HepG2 (cell line): ENCODE measurements around the gene IQSEC1. TPM values are rescaled to one million over a fixed set of nuclear protein-coding genes. Genes with fewer than 3 reads are reported as not detected.

Source experiments
- ATAC-seq: fragments of 200-7000 bp; cut with Tn5 transposase; 3 replicates; pipeline ENCODE4 v1.9.1; 2020; ENCODE audit warnings: mild to moderate bottlenecking, moderate library complexity
- BruUV-seq: library from RNA; stranded (reverse); fragments of 400-500 nt; replicated peaks from 2 replicates; lab custom pipeline; 2021; lab: Mats Ljungman, UMichigan
- CTCF ChIA-PET: fragments of 300-600 bp; formaldehyde crosslinking; extraction: SDS; loops from one replicate; lab custom pipeline; 2021; ENCODE audit warnings: low total read pairs, inconsistent platforms, low intra/inter-chr PET ratio; lab: Yijun Ruan, JAX
- POLR2A ChIA-PET: fragments of 350-600 bp; sonication (Branson Sonifier 250); formaldehyde crosslinking; loops from one replicate; lab custom pipeline; 2020; ENCODE audit warnings: antibody characterized with exemption, inconsistent platforms; lab: Yijun Ruan, JAX
- DNase-seq: peaks from one replicate; pipeline ENCODE4 v3.0.0-alpha.2; 2015; ENCODE audit warnings: low spot score
- FAIRE-seq: peaks from 3 replicates; lab custom pipeline; 2011; peaks lifted over from hg19 to GRCh38; lab: Jason Lieb, UNC
- H2AFZ ChIP-seq: one replicate; pipeline ENCODE4 v1.6.1; 2011; ENCODE audit warnings: low read length, inconsistent platforms
- H3K27ac ChIP-seq: fragments of 300-600 bp; 3 replicates; pipeline ENCODE4 v1.8.0; 2011; ENCODE audit warnings: mixed run types, mild to moderate bottlenecking, mixed read lengths, low read length, inconsistent platforms; ENCODE audit not compliant: insufficient read depth; ENCODE audit errors: extremely low read length
- H3K27me3 ChIP-seq, 2 experiments: fragments of 200-600 bp in 1 of 2; 2 replicates in 1 of 2; 3 replicates in 1 of 2; pipeline versions ENCODE4 v1.6.0 to v1.8.0; 2011; ENCODE audit warnings: low read length in 2 of 2, mild to moderate bottlenecking in 2 of 2, moderate library complexity in 2 of 2, inconsistent platforms in 1 of 2; ENCODE audit not compliant: insufficient read depth in 2 of 2, control insufficient read depth in 1 of 2
- H3K36me3 ChIP-seq, 2 experiments: fragments of 200-600 bp in 1 of 2; replicated peaks in 1 of 2; 2 replicates in 1 of 2; 3 replicates in 1 of 2; pipeline versions ENCODE4 v1.5.1 to v1.8.0; 2011; ENCODE audit warnings: low read length in 2 of 2, inconsistent platforms in 1 of 2; ENCODE audit not compliant: insufficient read depth in 2 of 2, control insufficient read depth in 1 of 2
- H3K4me1 ChIP-seq: 2 replicates; pipeline ENCODE4 v1.5.1; 2012; ENCODE audit warnings: low read length, inconsistent platforms; ENCODE audit not compliant: insufficient read depth
- H3K4me2 ChIP-seq: 2 replicates; pipeline ENCODE4 v1.6.0; 2011; ENCODE audit warnings: low read depth, low read length, inconsistent platforms
- H3K4me3 ChIP-seq, 3 experiments: fragments of 200-600 bp in 1 of 3; sonication (generic), shearing (Covaris generic) in 1 of 3; replicated peaks in 1 of 3; 2 replicates each; pipeline ENCODE4 v1.5.1; 2011 to 2016; ENCODE audit warnings: low read length in 3 of 3, inconsistent platforms in 2 of 3, low read depth in 2 of 3, mild to moderate bottlenecking in 2 of 3, control low read depth in 1 of 3, mixed read lengths in 1 of 3; ENCODE audit not compliant: insufficient read depth in 1 of 3
- H3K79me2 ChIP-seq: one replicate; pipeline ENCODE4 v1.6.1; 2011; ENCODE audit warnings: low read length, inconsistent platforms; ENCODE audit not compliant: insufficient read depth
- H3K9ac ChIP-seq: 2 replicates; pipeline ENCODE4 v1.6.0; 2011; ENCODE audit warnings: mild to moderate bottlenecking, low read depth, low read length, inconsistent platforms; ENCODE audit not compliant: insufficient read depth
- H3K9me3 ChIP-seq: 2 replicates; pipeline ENCODE4 v1.5.1; 2012; ENCODE audit warnings: mild to moderate bottlenecking, low read length
- H4K20me1 ChIP-seq: 2 replicates; pipeline ENCODE4 v1.6.0; 2011; ENCODE audit warnings: inconsistent platforms, mild to moderate bottlenecking, low read length, moderate library complexity; ENCODE audit not compliant: insufficient read depth
- AGO2 ChIP-seq: fragments of 200-400 bp; formaldehyde crosslinking; optimal IDR thresholded peaks from 2 replicates; pipeline ENCODE3; 2017; ENCODE audit warnings: mild to moderate bottlenecking, low read depth, low read length, moderate library complexity
- BHLHE40 ChIP-seq: IDR thresholded peaks from 2 replicates; pipeline ENCODE4 v1.6.1; 2011; ENCODE audit warnings: low read length, improper control_type of control experiment
- DNMT3B ChIP-seq: conservative IDR thresholded peaks from 2 replicates; pipeline ENCODE4 v1.6.1; 2016; ENCODE audit warnings: missing biosample characterization, control low read depth
- ZBTB20 ChIP-seq: sonication (generic); formaldehyde crosslinking; IDR thresholded peaks from 2 replicates; pipeline ENCODE4 v1.8.1; 2023; ENCODE audit warnings: missing genetic modification reagents, low read depth, mild to moderate bottlenecking, borderline replicate concordance
- WGBS: methylation state at CpG from one replicate; pipeline ENCODE4 v1.1.6; 2017; ENCODE audit warnings: low lambda C conversion rate; 5-methylcytosine and 5-hydroxymethylcytosine counted together
- in situ Hi-C: cut with HindIII; loops from 2 replicates; pipeline ENCODE4 v1.10.0; 2017; ENCODE audit warnings: low pct_unique_long_range_greater_than_20kb; ENCODE audit not compliant: extremely low pct_ligation_motif_present
- intact Hi-C: fragments of 100-400 bp; cut with micrococcal nuclease; formaldehyde crosslinking; loops from one replicate; pipeline ENCODE4 v1.10.0; 2022; ENCODE audit not compliant: unreplicated experiment
- polyA plus RNA-seq, 8 experiments: library from polyadenylated mRNA; depleted of rRNA in 3 of 8; stranded (reverse) in 7 of 8; unstranded in 1 of 8; fragments of >200 nt; fragmentation: Illumina TruSeq in 4 of 8; extraction: Trizol in 4 of 8; gene quantifications; 2 replicates each; pipeline versions ENCODE4 v1.2.1 to v1.2.3, GENCODE V29; 2011 to 2016; ENCODE audit warnings: low read depth in 4 of 8, missing spikeins in 1 of 8, mixed read lengths in 1 of 8; ENCODE audit not compliant: insufficient read depth in 1 of 8
- total RNA-seq, 5 experiments: library from RNA; depleted of rRNA; stranded (reverse); fragments of >200 nt; fragmentation: Illumina TruSeq; extraction: Trizol; gene quantifications; 2 replicates each; pipeline ENCODE4 v1.2.3, GENCODE V29; 2016; ENCODE audit warnings: low read depth in 1 of 5
- TF ChIP-seq, protein P1 (sequence below): sonication (generic); formaldehyde crosslinking; IDR thresholded peaks from 2 replicates; pipeline ENCODE4 v1.9.0; 2021; ENCODE audit warnings: mild to moderate bottlenecking, missing genetic modification reagents
- TF ChIP-seq, protein P2 (sequence below): IDR thresholded peaks from 2 replicates; pipeline ENCODE4 v1.6.1; 2016; ENCODE audit warnings: missing compliant biosample characterization, missing genetic modification reagents, borderline replicate concordance

The IQSEC1 gene
- total and polyA plus RNA-seq, 2 of the 13 experiments (the other 11 are each of a cell fraction or from before 2014, with no cell fraction given) = 17.4 to 20.2 TPM

DNA sequence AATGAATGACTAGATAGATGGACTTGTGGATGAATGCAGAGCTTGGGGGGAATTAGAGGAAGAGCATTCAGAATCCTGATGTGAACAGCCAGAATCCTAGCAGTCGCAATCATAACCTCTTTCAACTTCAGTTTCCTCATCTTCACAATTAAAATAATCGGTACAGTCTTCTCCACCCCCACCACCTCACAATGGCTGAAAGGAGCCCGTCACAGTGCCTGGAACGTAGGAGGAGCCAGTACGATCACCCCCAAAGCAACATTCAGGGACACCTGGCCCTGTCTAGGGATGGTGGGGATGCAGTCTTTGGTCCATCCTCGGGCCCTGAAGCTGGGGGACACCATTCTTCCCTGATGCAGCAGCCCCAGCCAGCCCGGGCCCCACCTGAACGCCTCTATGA lies 151.5 kb downstream of the IQSEC1 start (continued):
- TF ChIP-seq, protein P1, sequence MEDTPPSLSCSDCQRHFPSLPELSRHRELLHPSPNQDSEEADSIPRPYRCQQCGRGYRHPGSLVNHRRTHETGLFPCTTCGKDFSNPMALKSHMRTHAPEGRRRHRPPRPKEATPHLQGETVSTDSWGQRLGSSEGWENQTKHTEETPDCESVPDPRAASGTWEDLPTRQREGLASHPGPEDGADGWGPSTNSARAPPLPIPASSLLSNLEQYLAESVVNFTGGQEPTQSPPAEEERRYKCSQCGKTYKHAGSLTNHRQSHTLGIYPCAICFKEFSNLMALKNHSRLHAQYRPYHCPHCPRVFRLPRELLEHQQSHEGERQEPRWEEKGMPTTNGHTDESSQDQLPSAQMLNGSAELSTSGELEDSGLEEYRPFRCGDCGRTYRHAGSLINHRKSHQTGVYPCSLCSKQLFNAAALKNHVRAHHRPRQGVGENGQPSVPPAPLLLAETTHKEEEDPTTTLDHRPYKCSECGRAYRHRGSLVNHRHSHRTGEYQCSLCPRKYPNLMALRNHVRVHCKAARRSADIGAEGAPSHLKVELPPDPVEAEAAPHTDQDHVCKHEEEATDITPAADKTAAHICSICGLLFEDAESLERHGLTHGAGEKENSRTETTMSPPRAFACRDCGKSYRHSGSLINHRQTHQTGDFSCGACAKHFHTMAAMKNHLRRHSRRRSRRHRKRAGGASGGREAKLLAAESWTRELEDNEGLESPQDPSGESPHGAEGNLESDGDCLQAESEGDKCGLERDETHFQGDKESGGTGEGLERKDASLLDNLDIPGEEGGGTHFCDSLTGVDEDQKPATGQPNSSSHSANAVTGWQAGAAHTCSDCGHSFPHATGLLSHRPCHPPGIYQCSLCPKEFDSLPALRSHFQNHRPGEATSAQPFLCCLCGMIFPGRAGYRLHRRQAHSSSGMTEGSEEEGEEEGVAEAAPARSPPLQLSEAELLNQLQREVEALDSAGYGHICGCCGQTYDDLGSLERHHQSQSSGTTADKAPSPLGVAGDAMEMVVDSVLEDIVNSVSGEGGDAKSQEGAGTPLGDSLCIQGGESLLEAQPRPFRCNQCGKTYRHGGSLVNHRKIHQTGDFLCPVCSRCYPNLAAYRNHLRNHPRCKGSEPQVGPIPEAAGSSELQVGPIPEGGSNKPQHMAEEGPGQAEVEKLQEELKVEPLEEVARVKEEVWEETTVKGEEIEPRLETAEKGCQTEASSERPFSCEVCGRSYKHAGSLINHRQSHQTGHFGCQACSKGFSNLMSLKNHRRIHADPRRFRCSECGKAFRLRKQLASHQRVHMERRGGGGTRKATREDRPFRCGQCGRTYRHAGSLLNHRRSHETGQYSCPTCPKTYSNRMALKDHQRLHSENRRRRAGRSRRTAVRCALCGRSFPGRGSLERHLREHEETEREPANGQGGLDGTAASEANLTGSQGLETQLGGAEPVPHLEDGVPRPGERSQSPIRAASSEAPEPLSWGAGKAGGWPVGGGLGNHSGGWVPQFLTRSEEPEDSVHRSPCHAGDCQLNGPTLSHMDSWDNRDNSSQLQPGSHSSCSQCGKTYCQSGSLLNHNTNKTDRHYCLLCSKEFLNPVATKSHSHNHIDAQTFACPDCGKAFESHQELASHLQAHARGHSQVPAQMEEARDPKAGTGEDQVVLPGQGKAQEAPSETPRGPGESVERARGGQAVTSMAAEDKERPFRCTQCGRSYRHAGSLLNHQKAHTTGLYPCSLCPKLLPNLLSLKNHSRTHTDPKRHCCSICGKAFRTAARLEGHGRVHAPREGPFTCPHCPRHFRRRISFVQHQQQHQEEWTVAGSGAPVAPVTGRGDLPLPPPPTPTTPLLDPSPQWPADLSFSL = no peak
- TF ChIP-seq, protein P2, sequence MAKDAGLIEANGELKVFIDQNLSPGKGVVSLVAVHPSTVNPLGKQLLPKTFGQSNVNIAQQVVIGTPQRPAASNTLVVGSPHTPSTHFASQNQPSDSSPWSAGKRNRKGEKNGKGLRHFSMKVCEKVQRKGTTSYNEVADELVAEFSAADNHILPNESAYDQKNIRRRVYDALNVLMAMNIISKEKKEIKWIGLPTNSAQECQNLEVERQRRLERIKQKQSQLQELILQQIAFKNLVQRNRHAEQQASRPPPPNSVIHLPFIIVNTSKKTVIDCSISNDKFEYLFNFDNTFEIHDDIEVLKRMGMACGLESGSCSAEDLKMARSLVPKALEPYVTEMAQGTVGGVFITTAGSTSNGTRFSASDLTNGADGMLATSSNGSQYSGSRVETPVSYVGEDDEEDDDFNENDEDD (CRISPR knock-in tag) = no peak
- TF ChIP-seq ZBTB20 (CRISPR knock-in tag) = no peak

DNA sequence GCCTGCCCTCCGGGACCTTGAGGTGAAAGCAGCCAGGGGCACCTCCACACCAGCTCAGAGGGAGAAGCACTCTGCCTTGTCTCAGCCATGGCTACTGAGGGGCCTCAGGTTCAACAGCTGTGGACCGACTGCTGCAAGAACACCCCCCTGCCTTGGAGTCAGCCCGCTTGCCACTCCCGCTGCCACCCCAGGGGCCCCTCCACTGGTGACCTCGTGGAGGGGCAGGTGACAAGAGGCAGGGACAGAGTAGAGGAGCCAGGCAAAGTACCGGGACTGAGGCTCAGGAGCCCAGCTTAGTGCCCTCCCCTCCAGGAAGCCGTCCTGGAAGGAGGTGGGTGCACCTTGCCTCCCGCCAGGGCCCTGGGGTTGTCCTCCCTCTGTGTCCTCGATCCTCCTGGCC lies 152.3 kb downstream of the IQSEC1 start:
- Histone ChIP-seq H3K9ac (no peak overlapping the region), H3K27ac (no peak overlapping the region), H4K20me1 (peaks cover 3% of the 10 kb centered on the region; the same call in 1 of the 2 replicates), H2AFZ (no peak overlapping the region), H3K4me3 (no peak overlapping the region), H3K4me1 (no peaks in the 10 kb centered on the region), H3K4me2 (no peak overlapping the region), H3K27me3 (no peaks in the 10 kb centered on the region), H3K79me2 (no peaks in the 10 kb centered on the region), H3K36me3 (peaks cover 45 to 94% of the 10 kb centered on the region in 2 experiments), H3K9me3 (no peaks in the 10 kb centered on the region)
- no peak for TF ChIP-seq BHLHE40
- peak; percentile 59 for TF ChIP-seq AGO2
- no peak for TF ChIP-seq DNMT3B (CRISPR knock-in tag)
- CTCF ChIA-PET = no interaction called here
- intact Hi-C loops = no loop called here
- in situ Hi-C loops = no loop called here
- no peak for FAIRE-seq
- POLR2A ChIA-PET = no interaction called here
- no peak for DNase-seq
- WGBS = 97% methylated on average over 6 of the region's 9 CpGs
- ATAC-seq = no peak; the same call in 2 of the 3 replicates
- no TSS peak for BruUV-seq
